KG1 (cell line): ENCODE results near the gene KCNMA1.
"Not testable (repeated sequence)": the region's sequence is repeated elsewhere in the genome, so short reads cannot be mapped to it uniquely, and the experiment has no call there.

ENCODE experiments used
- DNase-seq: peaks from one replicate; lab custom pipeline; 2025; lab: John Stamatoyannopoulos, UW

The KCNMA1 gene

GRCh38 chr10:77664008-77664407, 26.4 kb upstream of the KCNMA1 start:
- DNase-seq, result no peak

GRCh38 chr10:77661674-77662073, 24.1 kb upstream of the KCNMA1 start:
- no peak for DNase-seq

GRCh38 chr10:77661100-77661499, 23.5 kb upstream of the KCNMA1 start:
- DNase-seq, result no peak

DNA sequence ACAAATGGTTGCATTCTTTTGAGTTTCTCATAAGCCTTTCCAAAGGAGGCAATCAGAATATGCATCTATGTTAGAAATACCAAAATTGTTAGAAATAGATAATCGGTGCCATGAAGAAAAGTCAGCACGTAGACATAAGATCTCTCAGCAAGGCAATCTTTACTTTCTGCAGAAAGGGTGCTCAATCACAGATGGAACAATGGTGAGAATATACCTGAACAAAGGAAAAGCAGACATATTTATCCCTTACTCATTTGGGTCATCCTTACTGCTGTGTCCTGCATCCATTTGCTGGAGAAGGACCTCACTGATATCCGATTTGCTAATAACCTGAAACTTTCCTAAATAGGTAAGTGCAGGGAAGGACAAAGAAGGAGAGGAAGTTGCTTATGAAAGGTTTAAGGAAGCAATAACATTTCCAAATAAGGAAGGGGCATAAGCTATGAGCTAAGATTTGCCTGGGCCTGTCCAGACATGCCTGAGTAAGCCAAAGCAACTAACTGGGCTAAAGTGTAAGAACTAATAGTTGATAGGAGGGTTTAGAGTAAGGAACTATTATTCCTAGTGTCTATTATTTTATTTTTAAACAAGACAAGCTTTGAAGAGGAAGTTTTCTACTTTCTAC, 21.6 kb upstream of the KCNMA1 start:
- not testable (repeated sequence) for DNase-seq

DNA sequence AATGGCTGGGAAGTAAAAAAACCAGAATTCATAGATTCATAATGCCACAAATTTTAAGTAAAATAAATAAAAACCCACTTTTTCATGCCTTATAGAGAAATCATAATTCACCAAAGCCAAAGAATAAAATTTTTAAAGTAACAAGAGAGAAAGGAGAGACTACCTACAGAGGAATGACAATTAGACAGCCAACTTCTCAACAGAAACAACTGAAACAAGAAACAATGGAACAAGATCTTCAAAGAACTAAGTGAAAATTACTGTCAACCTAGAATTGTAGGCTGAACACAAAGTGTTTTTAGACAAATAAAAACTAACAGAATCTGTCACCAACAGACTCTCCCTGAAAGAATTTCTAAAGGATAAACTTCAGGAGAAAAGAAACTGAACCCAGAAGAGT, 15.6 kb upstream of the KCNMA1 start:
- DNase-seq, result no peak

- no peak for DNase-seq
Observed at GRCh38 chr10:77649333-77650331, 12.0 kb upstream of the KCNMA1 start.

- DNase-seq, result no peak
Observed at GRCh38 chr10:77648472-77648871, 10.9 kb upstream of the KCNMA1 start.

DNA sequence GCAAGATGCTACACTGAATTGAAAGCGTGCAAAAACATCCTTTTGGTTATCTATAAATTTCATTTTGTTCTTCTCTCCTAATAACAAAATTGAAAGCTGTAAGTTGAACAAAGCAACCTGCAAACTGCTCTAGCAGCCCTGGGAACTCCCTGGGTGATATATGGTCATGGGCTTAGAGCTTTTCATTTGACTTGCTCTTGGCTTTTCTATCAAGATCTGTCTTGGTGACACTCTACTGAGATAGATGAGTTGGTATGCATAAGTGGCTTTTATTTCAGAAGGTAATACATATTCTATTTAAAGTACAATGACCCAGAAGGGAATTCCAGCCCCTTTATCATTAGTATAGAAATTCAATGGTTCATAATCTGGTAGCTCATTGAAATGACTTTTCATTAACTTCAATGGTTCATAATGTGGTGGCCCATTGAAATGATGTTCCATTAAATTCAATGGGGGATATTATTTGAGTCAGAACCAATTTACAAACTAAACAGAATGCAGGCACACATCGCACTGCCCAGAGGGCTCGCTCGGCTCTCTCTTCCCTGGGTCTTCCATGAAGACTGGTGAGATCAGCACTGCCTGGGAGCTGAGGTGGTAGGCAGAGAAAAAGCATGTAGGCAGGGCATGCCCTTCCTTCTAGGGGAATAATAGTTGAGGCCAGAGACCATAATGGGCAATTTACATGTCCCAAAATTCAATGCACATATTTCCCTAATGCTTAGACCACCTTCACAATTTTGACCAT, 10.1 kb upstream of the KCNMA1 start:
- DNase-seq, result no peak

DNA sequence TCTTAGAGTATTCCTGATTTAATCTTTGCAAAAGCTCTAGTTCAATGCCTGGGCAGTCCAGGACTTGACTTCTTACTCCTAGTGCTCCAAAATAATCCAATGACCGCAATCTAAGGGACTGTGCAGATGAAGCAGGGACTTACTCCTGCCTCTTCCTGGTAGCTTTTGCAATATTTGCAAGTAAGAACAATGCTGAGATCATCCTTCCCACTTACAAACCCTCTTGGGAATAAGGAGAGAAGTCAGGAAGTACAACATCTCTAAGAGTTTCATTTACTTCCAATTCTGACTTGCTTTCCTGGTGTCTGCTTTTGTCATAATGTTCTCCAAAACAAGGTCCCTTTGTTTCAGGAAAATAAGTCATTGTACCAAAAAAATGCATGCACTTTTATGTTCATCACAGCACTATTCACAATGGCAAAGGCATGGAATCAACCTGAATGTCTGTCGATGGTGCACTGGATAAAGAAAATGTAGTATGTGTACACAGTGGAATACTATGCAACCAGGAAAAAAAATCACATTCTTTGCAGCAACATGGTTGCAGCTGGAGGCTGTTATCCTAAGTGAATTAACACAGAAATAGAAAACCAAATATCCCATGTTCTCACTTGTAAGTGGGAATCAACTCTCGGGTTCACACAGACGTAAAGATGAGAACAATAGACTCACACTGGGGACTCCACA, 7.1 kb upstream of the KCNMA1 start:
- DNase-seq, result no peak

- peak; percentile 34 for DNase-seq
Observed at GRCh38 chr10:77643795-77644468, 6.3 kb upstream of the KCNMA1 start.

DNA sequence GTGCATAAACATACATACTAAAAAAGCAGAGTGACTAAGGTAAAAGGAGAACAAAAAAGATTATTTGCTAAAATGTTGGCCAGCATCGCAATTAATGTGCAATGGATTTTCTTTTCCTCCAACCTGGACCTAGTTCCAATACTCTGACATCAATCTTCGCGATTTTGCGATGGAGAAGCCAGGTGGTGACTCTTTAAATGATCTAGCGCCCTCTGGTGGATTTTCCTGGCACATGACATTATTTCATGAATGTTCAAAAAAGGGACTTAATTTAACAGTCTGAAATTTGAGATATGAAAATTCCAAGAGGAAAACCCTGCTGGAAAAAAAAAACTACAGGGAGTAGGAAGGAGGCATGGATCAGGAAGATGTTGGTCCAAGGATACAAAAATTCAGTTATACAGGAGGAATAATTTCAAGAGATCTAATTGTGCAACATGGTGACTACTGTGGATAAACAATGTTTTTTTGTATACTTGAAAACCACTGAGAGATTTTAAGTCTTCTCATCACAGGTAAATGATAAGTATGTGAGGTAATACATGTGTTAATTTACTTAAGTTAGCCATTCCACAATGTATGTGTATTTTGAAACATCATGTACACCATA, 4.3 kb upstream of the KCNMA1 start:
- DNase-seq, result peak; percentile 40

- no peak for DNase-seq
Observed at GRCh38 chr10:77641344-77641743, 3.7 kb upstream of the KCNMA1 start.

DNA sequence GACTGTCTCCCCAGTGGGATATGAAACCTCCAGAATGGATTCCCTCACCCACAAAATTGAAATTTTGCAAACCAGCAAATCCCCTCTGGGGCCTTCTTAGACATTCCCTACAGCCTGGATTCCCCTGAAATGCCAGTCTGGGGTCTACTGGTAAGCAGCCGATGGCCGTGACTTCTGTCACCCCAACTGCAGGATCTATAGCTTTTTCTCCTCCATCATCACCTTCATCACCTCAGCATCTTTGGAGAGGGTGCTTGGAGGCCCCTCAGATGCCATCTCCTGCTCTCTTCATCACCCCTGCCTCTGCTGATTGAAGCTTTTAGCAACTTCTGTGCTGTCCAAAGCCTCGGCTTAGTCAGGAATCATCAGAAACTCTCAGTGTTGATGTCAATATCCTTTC, 2.6 kb upstream of the KCNMA1 start:
- no peak for DNase-seq

DNA sequence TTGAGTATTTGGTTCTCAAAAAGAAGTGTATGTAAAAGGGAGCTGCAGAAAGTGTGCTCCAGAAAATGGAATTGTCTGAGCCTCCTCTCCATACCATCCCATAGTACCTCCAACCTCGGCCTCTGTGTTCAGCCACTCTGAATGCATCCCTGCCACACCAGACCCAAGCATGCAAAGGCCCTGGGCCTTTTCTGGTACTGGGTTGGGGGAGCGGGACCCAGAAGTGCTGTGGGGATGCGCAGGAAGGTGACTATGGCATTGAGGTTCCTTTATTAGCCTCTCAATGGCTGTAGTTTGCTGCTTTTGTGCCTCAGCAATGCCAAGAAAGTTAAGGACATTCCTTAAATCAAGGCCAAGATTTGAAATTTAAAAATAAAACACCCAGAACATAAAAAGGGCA, 2.1 kb upstream of the KCNMA1 start:
- DNase-seq, result no peak

- no peak for DNase-seq
Observed at GRCh38 chr10:77638321-77639101, 903 bp upstream of the KCNMA1 start.

DNA sequence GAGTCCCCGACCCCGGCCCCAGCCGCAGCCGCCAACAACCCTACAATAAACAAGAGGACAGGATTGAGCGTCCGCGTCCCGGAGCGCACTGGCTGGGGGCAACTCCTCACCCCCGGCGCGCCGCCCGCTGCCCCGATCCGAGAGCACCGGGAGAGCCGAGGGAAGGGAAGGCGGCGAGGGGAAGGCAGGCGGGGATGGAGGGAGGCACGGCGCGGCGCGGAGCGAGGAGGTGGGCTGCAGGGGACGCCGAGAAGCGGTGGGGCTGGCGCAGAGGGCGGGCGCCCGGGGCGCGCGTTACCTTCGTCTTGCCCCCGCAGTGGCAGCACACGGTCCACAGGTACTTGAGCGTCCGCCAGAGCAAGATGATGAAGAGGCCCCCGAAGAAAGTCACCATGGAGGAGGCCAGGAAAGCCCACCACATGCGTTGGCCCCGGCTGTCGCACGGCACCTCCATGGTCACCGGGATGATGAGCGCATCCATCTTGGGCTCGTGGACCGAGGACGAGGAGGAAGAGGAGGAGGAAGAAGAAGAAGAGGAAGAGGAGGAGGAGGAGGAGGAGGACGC, 559 bp downstream of the KCNMA1 start:
- no peak for DNase-seq

DNA sequence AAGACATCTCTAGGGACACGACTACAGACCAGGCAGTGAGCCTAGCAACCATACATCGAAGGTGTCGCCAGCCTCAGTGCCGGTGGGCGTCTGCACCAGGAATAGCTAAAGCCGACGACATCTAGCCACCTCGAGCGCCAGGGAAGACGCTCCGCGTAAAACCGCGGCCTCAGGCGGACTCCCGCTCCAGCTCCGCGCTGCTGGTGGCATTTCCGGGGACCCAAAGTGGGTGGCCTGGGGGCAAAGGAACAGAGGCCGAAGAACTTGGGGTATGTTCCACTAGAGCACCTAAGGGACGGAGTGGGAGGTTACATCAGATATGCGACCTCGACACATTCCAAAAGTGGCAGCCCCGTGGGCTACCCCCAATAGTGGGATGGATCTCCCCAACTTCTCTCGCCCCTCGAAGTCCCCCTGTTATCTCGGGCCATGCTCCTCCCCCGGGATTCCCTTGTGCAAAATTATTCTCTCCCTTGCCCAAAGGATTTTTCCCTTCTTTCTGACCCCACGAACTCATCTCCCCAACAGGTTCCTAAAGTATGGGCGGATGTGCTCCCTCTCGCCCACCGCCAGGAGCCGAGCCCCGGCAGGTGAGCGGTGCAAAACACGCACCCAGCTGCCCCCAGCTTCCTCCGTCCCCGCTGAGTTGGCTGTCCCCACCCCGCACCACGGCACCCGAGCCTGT, 1.2 kb downstream of the KCNMA1 start:
- DNase-seq, result no peak

- no peak for DNase-seq
Observed at GRCh38 chr10:77635402-77636227, 2.0 kb downstream of the KCNMA1 start.
